ENCODE measurements around the gene S100A10. TPM values are rescaled to one million over a fixed set of nuclear protein-coding genes. Genes with fewer than 3 reads are reported as not detected.

Gene S100A10
- total RNA-seq, 1 experiment from 2014 or later: 161 TPM

GRCh38 chr1:152023221-152023620 is 29.6 kb upstream of the S100A10 start:
- Mint-ChIP-seq H3K9me3 (no peaks in the 10 kb centered on the region), H3K27me3 (ENCODE audit: low read depth) (no peaks in the 10 kb centered on the region; the same call in 1 of the 2 replicates), H3K27ac (no peak overlapping the region), H3K4me1 (peaks cover 22% of the 10 kb centered on the region), H3K36me3 (no peaks in the 10 kb centered on the region), H3K4me3 (no peak overlapping the region)
- ChIA-PET POLR2A (no interaction called here), CTCF (interaction anchor here (0.8 to 1.2 kb wide), 4 partner anchors 10 to 30 kb away, joined by 3 to 6 read pairs (median 4); no protein-coding TSS in a partner anchor)
- no peak for TF ChIP-seq MLX (CRISPR knock-in tag; IDR thresholded peaks at IDR 0.05)
- TF ChIP-seq SOX15 (CRISPR knock-in tag; IDR thresholded peaks at IDR 0.05): no peak
- TF ChIP-seq HMGXB4 (CRISPR knock-in tag; IDR thresholded peaks at IDR 0.05): no peak
- no peak for TF ChIP-seq AFF4 (CRISPR knock-in tag; IDR thresholded peaks at IDR 0.05; ENCODE audit: borderline replicate concordance)
- TF ChIP-seq OVOL2 (CRISPR knock-in tag; IDR thresholded peaks at IDR 0.05; ENCODE audit: borderline replicate concordance): no peak
- TF ChIP-seq GABPB1 (CRISPR knock-in tag; IDR thresholded peaks at IDR 0.05): no peak
- TF ChIP-seq PRDM15 (CRISPR knock-in tag; IDR thresholded peaks at IDR 0.05): no peak
- TF ChIP-seq NR1H2 (CRISPR knock-in tag; IDR thresholded peaks at IDR 0.05): no peak
- no peak for TF ChIP-seq CBFB (CRISPR knock-in tag; IDR thresholded peaks at IDR 0.05; ENCODE audit: low read depth)
- no peak for TF ChIP-seq USF1 (CRISPR knock-in tag; IDR thresholded peaks at IDR 0.05)
- TF ChIP-seq IRF2 (CRISPR knock-in tag; IDR thresholded peaks at IDR 0.05; ENCODE audit: borderline replicate concordance, low read depth): no peak
- no peak for TF ChIP-seq MXD4 (CRISPR knock-in tag; IDR thresholded peaks at IDR 0.05; ENCODE audit: borderline replicate concordance)
- TF ChIP-seq STAT6 (CRISPR knock-in tag; conservative IDR thresholded peaks at IDR 0.05; ENCODE audit: low read depth): no peak
- TF ChIP-seq NFATC4 (CRISPR knock-in tag; IDR thresholded peaks at IDR 0.05): no peak
- TF ChIP-seq CREM (CRISPR knock-in tag; IDR thresholded peaks at IDR 0.05): no peak
- no peak for TF ChIP-seq IRF1 (CRISPR knock-in tag; IDR thresholded peaks at IDR 0.05)
- TF ChIP-seq NR3C1 (CRISPR knock-in tag; conservative IDR thresholded peaks at IDR 0.05; ENCODE audit: low read depth): no peak
- DNase-seq (ENCODE audit: low spot score) (no peak), ATAC-seq (no peak)

Data from WTC11 (cell line).